ENCODE measurements around the gene CLDN5. TPM values are rescaled to one million over a fixed set of nuclear protein-coding genes. Genes with fewer than 3 reads are reported as not detected.

Gene CLDN5
- total RNA-seq, 4 donors from 2014 or later, result 94.9 to 170 (median 117) TPM

DNA sequence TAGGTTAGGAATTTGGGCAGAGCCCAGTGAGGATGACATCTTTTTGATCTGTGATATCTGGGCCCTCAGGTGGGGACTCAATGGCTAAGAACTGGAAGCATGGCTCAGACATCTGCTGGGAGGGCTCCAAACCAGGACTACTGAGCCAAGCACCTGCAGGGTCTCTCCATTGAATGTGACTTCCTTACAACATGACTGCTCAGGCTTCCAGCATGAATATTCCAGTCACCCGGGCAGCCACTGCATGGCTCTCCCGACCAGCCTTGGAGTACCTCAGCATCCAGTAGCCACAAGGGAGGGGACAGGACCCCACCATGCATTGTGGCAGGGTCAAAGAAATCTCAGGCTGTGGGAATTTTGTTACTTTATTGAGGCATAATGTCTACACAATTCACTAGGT, 35.9 kb downstream of the CLDN5 start:
- intact Hi-C loops (cut with DNase I; ENCODE audit: low total_unique reads), result no loop called here
- no peak for DNase-seq (ENCODE audit: low spot score in 2 of 2)
- no peak overlapping the region for H3K4me3 ChIP-seq (ENCODE audit: low read depth, poor library complexity, severe bottlenecking)
- 85 to 93% methylated on average over 2 of the region's 2 CpGs for WGBS, 2 donors
- TF ChIP-seq CTCF (IDR thresholded peaks at IDR 0.05) (no peak), POLR2A (IDR thresholded peaks at IDR 0.05) (no peak)

DNA sequence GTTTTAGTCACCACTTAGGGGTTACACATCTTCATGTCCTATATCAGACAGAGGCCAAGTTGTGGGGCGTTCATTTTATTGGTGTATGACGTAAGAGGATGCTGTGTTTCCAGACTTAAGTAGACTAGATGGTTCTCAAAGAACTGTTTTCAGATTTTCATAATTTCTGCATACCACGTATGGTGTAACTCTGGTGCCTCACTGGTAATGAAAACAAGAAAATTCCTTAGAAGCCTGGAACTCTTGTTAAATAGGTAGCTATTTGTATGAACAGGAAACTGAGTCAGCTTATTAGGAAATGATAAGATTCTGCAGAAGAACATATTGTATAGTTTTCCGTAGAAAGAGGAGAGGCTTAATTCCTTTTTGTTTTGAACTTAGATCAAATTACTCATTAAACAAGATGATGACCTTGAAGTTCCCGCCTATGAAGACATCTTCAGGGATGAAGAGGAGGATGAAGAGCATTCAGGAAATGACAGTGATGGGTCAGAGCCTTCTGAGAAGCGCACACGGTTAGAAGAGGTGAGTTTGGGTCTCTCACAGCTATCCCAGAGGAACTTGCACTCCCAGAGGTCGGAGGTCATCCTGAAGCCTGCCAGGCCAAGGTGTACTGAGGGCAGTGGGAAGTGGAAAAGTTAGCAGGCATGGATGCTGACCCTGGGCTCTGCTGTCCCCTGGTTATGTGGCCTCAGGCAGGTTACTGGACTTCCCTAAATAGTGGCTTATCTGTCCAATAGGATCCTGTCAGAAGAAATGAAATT, 40.5 kb downstream of the CLDN5 start:
- intact Hi-C loops (cut with DNase I; ENCODE audit: low total_unique reads), result no loop called here
- no peak overlapping the region for H3K4me3 ChIP-seq (ENCODE audit: low read depth, poor library complexity, severe bottlenecking)
- no peak for DNase-seq (ENCODE audit: low spot score in 2 of 2)
- WGBS, 2 donors, result 85 to 86% methylated on average over 8 of the region's 8 CpGs
- TF ChIP-seq CTCF (IDR thresholded peaks at IDR 0.05) (no peak), POLR2A (IDR thresholded peaks at IDR 0.05) (no peak)

DNA sequence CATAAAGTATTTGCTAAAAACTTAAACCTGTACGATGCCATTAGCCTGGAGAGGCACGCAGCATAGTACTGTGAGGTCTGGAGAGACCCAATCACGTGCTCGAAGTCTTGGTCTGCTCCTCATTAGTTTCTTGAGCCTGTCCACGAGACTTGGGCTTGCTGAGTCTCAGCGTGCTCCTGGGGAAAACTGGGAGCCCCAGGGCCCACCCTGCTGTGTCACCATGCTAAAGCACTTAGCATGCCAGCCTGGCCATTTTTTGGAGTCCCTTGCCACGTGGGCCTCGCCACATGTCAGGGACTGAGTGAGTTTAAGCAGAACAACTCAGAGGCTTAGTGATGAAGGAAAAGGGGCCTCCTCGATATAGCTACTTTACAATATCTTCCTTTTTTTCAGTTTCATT, 41.9 kb downstream of the CLDN5 start:
- no peak for DNase-seq (ENCODE audit: low spot score in 2 of 2)
- TF ChIP-seq POLR2A (IDR thresholded peaks at IDR 0.05) (no peak), CTCF (IDR thresholded peaks at IDR 0.05) (no peak)
- H3K4me3 ChIP-seq (ENCODE audit: low read depth, poor library complexity, severe bottlenecking), result no peak overlapping the region
- intact Hi-C loops (cut with DNase I; ENCODE audit: low total_unique reads), result no loop called here
- 86 to 91% methylated on average over 9 of the region's 9 CpGs for WGBS, 2 donors

DNA sequence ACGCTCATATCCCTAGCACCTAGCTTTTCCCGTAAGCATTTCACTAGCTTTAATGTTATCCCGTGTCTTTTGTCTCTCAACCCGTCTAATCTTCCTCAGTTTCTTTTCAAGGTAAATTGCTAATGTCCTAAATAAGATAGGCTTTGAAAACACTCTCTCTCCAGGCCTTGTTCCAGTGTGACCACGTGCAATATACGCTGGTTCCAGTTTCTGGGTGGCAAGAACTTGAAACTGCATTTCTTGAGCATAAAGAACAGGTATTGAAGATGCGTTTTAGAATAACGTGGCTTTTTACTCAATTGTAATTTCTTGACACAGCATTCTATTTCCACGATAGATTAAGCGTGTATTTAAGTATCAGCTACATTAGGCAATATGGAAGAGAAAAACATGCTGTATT, 43.4 kb downstream of the CLDN5 start:
- no peak overlapping the region for H3K4me3 ChIP-seq (ENCODE audit: low read depth, poor library complexity, severe bottlenecking)
- intact Hi-C loops (cut with DNase I; ENCODE audit: low total_unique reads), result no loop called here
- TF ChIP-seq POLR2A (IDR thresholded peaks at IDR 0.05) (no peak), CTCF (IDR thresholded peaks at IDR 0.05) (no peak)
- no peak for DNase-seq (ENCODE audit: low spot score in 2 of 2)
- 57 to 58% methylated on average over 10 of the region's 10 CpGs for WGBS, 2 donors

- TF ChIP-seq POLR2A (IDR thresholded peaks at IDR 0.05) (no peak), CTCF (IDR thresholded peaks at IDR 0.05) (no peak)
- intact Hi-C loops (cut with DNase I; ENCODE audit: low total_unique reads), result no loop called here
- WGBS, 2 donors, result 0 to 3% methylated on average over 15 of the region's 15 CpGs
- H3K4me3 ChIP-seq (ENCODE audit: low read depth, poor library complexity, severe bottlenecking), result peak overlapping the region; percentile 43
- no peak for DNase-seq (ENCODE audit: low spot score in 2 of 2)
These were observed 44.0 kb downstream of the CLDN5 start for GRCh38 chr22:19480173-19480568.
